Stimulated activated effector memory CD8-positive, alpha-beta T cell treated with anti-CD3 and anti-CD28 coated beads, Interleukin-12 subunit alpha, Interleukin-12 subunit beta, amount 100 ng/mL, for 72 hours (primary cell): ENCODE results near the gene MAP2K4.

Source experiments
- ATAC-seq: fragments of 150-1000 bp; cut with Tn5 transposase; 2 replicates; pipeline ENCODE4 v1.10.0; 2021
- DNase-seq, 2 donors: peaks; one replicate each; pipeline ENCODE4 v3.0.0; 2021 to 2022; ENCODE audit warnings: low spot score in 2 of 2
- H3K27ac Mint-ChIP-seq: one replicate; pipeline ENCODE4 v1.8.0; 2022; ENCODE audit warnings: mild to moderate bottlenecking, mixed read lengths
- H3K36me3 Mint-ChIP-seq: one replicate; pipeline ENCODE4 v1.8.0; 2022; ENCODE audit warnings: mild to moderate bottlenecking, mixed read lengths
- H3K4me1 Mint-ChIP-seq: one replicate; pipeline ENCODE4 v1.8.0; 2022; ENCODE audit warnings: mixed read lengths
- H3K4me3 Mint-ChIP-seq: one replicate; pipeline ENCODE4 v1.8.0; 2022; ENCODE audit warnings: mild to moderate bottlenecking, mixed read lengths
- H3K9me3 Mint-ChIP-seq: one replicate; pipeline ENCODE4 v1.8.0; 2022; ENCODE audit warnings: mixed read lengths

Gene MAP2K4

DNA sequence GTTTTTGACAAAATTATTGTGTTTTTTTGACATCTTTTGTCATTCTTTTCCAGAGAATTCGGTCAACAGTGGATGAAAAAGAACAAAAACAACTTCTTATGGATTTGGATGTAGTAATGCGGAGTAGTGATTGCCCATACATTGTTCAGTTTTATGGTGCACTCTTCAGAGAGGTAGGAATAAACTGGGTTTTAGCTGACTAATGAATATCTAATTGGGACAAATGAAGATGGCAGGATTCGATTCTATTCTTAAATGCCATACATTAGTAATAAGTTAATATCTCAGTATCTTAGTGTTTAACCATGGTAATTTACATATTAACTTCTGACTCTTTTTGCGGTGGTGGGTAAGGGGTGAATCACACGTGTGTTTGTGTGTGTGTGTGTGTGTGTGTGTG, 74.8 kb downstream of the MAP2K4 start:
- ATAC-seq = no peak

GRCh38 chr17:12097326-12097725, 76.6 kb downstream of the MAP2K4 start:
- DNase-seq (no peak), ATAC-seq (no peak)
- H3K36me3 Mint-ChIP-seq = peaks cover 24% of the 10 kb centered on the region
- H3K27ac Mint-ChIP-seq = no peak overlapping the region
- H3K4me1 Mint-ChIP-seq = no peaks in the 10 kb centered on the region
- H3K9me3 Mint-ChIP-seq = no peaks in the 10 kb centered on the region
- no peak overlapping the region for H3K4me3 Mint-ChIP-seq

More for the DNA sequence above, 74.8 kb downstream of the MAP2K4 start:
- H3K27ac Mint-ChIP-seq = no peak overlapping the region
- DNase-seq = no peak
- no peak overlapping the region for H3K4me3 Mint-ChIP-seq
- peaks cover 24% of the 10 kb centered on the region for H3K36me3 Mint-ChIP-seq
- H3K9me3 Mint-ChIP-seq = no peaks in the 10 kb centered on the region
- H3K4me1 Mint-ChIP-seq = peaks cover 5% of the 10 kb centered on the region

GRCh38 chr17:12098568-12098967, 77.9 kb downstream of the MAP2K4 start:
- Mint-ChIP-seq H3K27ac (no peak overlapping the region), H3K4me1 (no peaks in the 10 kb centered on the region)

DNA sequence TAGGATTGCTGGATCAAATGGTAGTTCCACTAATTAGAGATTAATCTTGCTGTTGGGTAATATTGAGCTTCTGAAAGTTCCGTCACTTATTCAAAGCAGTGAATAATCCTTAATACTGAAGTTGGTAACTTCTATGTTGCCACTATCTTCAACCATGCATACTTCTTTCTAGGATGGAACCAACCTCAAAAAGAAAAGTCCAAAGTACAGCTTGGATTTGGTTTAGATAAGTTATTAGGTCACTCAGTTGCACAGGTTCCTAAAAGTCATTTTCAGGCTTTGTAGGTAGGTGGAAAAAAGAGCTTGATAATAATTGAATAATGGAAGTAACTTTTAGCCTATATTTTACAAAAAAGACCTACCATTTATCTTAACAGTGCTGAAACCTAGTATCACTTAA, 78.7 kb downstream of the MAP2K4 start:
- Mint-ChIP-seq H3K36me3 (peaks cover 32% of the 10 kb centered on the region), H3K9me3 (no peaks in the 10 kb centered on the region), H3K27ac (no peak overlapping the region), H3K4me1 (no peaks in the 10 kb centered on the region), H3K4me3 (no peak overlapping the region)
- ATAC-seq = no peak
- no peak for DNase-seq

More at GRCh38 chr17:12098568-12098967, 77.9 kb downstream of the MAP2K4 start:
- Mint-ChIP-seq H3K36me3 (peaks cover 32% of the 10 kb centered on the region), H3K9me3 (no peaks in the 10 kb centered on the region), H3K4me3 (no peak overlapping the region)
- no peak for DNase-seq
- no peak for ATAC-seq

GRCh38 chr17:12104831-12105230, 84.2 kb downstream of the MAP2K4 start:
- H3K4me3 Mint-ChIP-seq = no peak overlapping the region
- ATAC-seq = no peak
- H3K4me1 Mint-ChIP-seq = peaks cover 7% of the 10 kb centered on the region
- H3K36me3 Mint-ChIP-seq = peaks cover 22% of the 10 kb centered on the region
- H3K27ac Mint-ChIP-seq = no peak overlapping the region
- H3K9me3 Mint-ChIP-seq = no peaks in the 10 kb centered on the region
- no peak for DNase-seq

DNA sequence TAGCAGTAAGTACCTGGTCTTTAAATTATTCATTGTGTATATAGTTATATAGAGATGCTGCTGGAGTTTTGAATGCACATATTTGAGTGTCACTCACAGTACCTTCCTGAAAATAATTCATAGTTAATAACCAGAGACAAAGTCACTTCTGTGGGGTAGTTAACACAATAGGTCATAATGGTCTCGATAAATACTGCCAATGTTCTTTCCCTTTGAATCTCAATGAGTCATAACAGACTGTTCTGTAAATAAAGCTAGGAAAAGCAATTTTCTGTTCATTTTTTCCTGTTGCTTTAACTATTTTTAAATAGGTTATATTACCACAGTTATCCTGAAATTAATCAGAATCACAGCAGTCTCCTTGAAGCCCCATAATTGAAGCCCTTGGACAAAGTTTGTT, 87.2 kb downstream of the MAP2K4 start:
- H3K9me3 Mint-ChIP-seq = no peaks in the 10 kb centered on the region
- H3K4me3 Mint-ChIP-seq = no peak overlapping the region
- H3K27ac Mint-ChIP-seq = no peak overlapping the region
- no peak for ATAC-seq
- H3K36me3 Mint-ChIP-seq = peaks cover 50% of the 10 kb centered on the region
- DNase-seq = no peak
- H3K4me1 Mint-ChIP-seq = peaks cover 7% of the 10 kb centered on the region

DNA sequence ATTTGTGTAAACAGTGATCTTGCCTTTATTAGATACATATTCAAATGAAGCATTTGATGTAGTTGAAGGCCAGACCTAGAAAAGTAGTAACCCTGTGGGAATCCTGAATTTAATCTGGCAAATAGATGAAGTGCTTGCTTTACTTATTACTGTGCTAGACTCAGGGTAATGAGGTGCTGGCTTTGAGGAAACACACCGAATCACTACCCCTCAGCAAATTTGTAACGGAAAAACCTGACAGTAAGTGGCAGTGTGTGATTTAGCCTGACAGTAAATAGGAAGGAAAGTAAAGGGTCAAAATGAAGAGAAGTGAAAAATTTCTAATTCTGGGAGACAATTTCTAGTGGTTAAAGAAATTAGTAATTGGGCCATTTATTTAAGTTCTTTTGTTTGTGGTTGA, 90.2 kb downstream of the MAP2K4 start:
- Mint-ChIP-seq H3K36me3 (peaks cover 71% of the 10 kb centered on the region), H3K4me3 (no peak overlapping the region), H3K27ac (no peak overlapping the region)

DNA sequence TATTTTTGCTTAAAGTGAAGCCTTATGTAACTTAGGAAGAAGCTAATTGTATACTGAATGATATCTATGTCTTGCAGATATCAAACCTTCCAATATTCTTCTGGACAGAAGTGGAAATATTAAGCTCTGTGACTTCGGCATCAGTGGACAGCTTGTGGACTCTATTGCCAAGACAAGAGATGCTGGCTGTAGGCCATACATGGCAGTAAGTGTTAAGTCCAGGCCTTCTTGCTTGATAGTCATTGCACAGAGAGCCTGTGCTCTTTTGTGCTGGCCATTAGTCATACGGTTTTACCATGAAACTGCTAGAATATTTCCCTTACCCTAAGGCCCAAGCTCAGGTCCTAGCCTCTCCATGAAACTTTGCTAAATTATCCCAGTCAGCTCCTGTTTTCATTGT, 92.5 kb downstream of the MAP2K4 start:
- ATAC-seq = no peak
- Mint-ChIP-seq H3K36me3 (peaks cover 80% of the 10 kb centered on the region), H3K4me3 (no peak overlapping the region), H3K4me1 (no peaks in the 10 kb centered on the region), H3K27ac (no peak overlapping the region), H3K9me3 (no peaks in the 10 kb centered on the region)
- DNase-seq = no peak

More for the DNA sequence above, 90.2 kb downstream of the MAP2K4 start:
- no peak for ATAC-seq
- peaks cover 1% of the 10 kb centered on the region for H3K4me1 Mint-ChIP-seq
- H3K9me3 Mint-ChIP-seq = no peaks in the 10 kb centered on the region
- DNase-seq = no peak

- no peak for DNase-seq
- H3K36me3 Mint-ChIP-seq = peaks cover 80% of the 10 kb centered on the region
- peaks cover 2% of the 10 kb centered on the region for H3K9me3 Mint-ChIP-seq
- no peaks in the 10 kb centered on the region for H3K4me1 Mint-ChIP-seq
- H3K27ac Mint-ChIP-seq = no peak overlapping the region
- H3K4me3 Mint-ChIP-seq = no peak overlapping the region
- ATAC-seq = no peak
Observed at GRCh38 chr17:12114686-12115418, 94.2 kb downstream of the MAP2K4 start.

GRCh38 chr17:12116143-12116542, 95.5 kb downstream of the MAP2K4 start:
- DNase-seq = no peak
- Mint-ChIP-seq H3K27ac (no peak overlapping the region), H3K4me3 (no peak overlapping the region), H3K4me1 (no peaks in the 10 kb centered on the region), H3K36me3 (peaks cover 68% of the 10 kb centered on the region), H3K9me3 (peaks cover 2% of the 10 kb centered on the region)
- ATAC-seq = no peak

DNA sequence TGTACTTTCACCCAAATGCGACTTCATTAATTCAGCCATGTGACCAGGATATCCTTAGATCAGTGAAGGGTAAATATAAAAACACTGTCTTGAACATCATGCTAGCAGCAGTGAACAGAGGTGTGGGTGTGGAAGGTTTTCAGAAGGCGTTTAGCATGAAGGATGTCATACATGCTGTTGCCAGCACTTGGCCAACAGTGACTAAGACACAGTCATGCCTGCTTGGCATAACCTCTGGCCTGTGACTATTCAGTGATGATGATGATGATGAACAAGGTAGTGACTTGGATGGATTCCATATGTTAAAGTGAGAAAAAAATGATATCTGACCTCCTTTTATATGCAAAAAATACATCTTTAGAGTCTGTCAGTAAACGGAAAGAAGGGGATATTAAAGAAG, 97.9 kb downstream of the MAP2K4 start:
- DNase-seq (no peak), ATAC-seq (no peak)
- H3K4me1 Mint-ChIP-seq = no peaks in the 10 kb centered on the region
- no peak overlapping the region for H3K27ac Mint-ChIP-seq
- H3K4me3 Mint-ChIP-seq = no peak overlapping the region
- peaks cover 2% of the 10 kb centered on the region for H3K9me3 Mint-ChIP-seq
- peaks cover 45% of the 10 kb centered on the region for H3K36me3 Mint-ChIP-seq

GRCh38 chr17:12122075-12122474, 101.4 kb downstream of the MAP2K4 start:
- no peak for DNase-seq
- Mint-ChIP-seq H3K36me3 (peaks cover 44% of the 10 kb centered on the region), H3K4me1 (no peaks in the 10 kb centered on the region), H3K27ac (no peak overlapping the region), H3K4me3 (no peak overlapping the region), H3K9me3 (peaks cover 2% of the 10 kb centered on the region)
- ATAC-seq = no peak

DNA sequence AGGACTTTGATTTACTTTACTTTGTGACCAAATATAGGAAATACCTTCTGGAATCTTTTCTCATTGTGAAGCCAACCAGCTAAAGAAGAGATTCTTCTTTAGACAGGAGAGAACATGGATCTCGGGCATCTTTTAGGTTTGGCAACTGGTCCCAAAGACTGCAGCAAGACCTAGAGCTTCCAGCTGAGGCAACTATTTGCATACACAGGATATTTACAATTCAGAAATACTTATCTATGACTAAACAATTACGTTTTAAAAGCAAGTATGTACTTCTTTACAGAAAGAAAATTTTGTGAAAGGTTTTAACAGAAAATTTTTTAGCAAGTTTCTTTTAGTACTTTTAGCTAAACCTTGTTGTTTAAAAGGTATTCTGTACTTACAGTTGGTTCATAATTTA, 106.5 kb downstream of the MAP2K4 start:
- peaks cover 76% of the 10 kb centered on the region for H3K36me3 Mint-ChIP-seq
- no peaks in the 10 kb centered on the region for H3K9me3 Mint-ChIP-seq
- no peaks in the 10 kb centered on the region for H3K4me1 Mint-ChIP-seq
- no peak overlapping the region for H3K4me3 Mint-ChIP-seq
- no peak overlapping the region for H3K27ac Mint-ChIP-seq
- ATAC-seq = no peak
- DNase-seq = no peak

- DNase-seq (no peak), ATAC-seq (no peak)
- Mint-ChIP-seq H3K36me3 (peaks cover 81% of the 10 kb centered on the region), H3K4me1 (no peaks in the 10 kb centered on the region), H3K4me3 (no peak overlapping the region), H3K9me3 (no peaks in the 10 kb centered on the region), H3K27ac (no peak overlapping the region)
Observed at GRCh38 chr17:12127667-12128066, 107.0 kb downstream of the MAP2K4 start.

- Mint-ChIP-seq H3K36me3 (peaks cover 90% of the 10 kb centered on the region), H3K4me3 (no peak overlapping the region), H3K4me1 (no peaks in the 10 kb centered on the region), H3K27ac (no peak overlapping the region), H3K9me3 (no peaks in the 10 kb centered on the region)
- no peak for ATAC-seq
- no peak for DNase-seq
Observed at GRCh38 chr17:12128946-12129345, 108.3 kb downstream of the MAP2K4 start.

GRCh38 chr17:12133183-12133582, 112.5 kb downstream of the MAP2K4 start:
- no peak for ATAC-seq
- Mint-ChIP-seq H3K4me1 (no peaks in the 10 kb centered on the region), H3K9me3 (no peaks in the 10 kb centered on the region)

More at GRCh38 chr17:12133183-12133582, 112.5 kb downstream of the MAP2K4 start:
- Mint-ChIP-seq H3K4me3 (no peak overlapping the region), H3K27ac (no peak overlapping the region), H3K36me3 (peaks cover 70% of the 10 kb centered on the region)
- DNase-seq = no peak
